ENCODE measurements around the gene TOM1L2. TPM values are rescaled to one million over a fixed set of nuclear protein-coding genes. Genes with fewer than 3 reads are reported as not detected.
A peak's percentile ranks its signal among the peaks of the same experiment; 100 is the strongest.

TOM1L2 gene
- total and polyA plus RNA-seq, 2 of the 4 experiments (the other 2 are of a cell fraction) = 34.4 to 51.7 TPM

DNA sequence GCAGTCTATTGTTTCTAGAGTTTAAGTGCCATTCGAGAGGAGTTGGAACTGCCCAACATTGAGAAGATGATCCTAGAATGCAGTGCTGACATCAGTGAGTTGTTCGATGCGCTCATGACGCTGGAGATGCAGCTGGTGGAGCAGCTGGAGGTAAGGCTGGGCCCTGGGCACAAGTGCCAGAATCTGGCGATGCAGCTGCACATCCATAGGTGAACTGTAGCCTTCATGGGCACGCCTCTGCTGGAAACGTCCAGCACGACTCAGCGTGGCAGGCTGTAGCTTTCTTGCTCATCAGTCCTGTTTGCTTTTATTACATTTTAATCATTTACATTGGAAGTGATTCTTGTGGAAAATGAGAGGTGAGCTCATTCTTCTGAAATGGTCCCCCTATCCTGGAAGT is 32.1 kb upstream of the TOM1L2 start:
- H3K27ac ChIP-seq (ENCODE audit: insufficient read depth, low read length) = no peak overlapping the region
- H2AK5ac ChIP-seq (ENCODE audit: low read depth, low read length) = no peak overlapping the region
- no peak overlapping the region for H2BK120ac ChIP-seq (ENCODE audit: low read depth, low read length)
- no peaks in the 10 kb centered on the region for H3K27me3 ChIP-seq (ENCODE audit: control insufficient read depth, insufficient read depth, low read length)
- H3K9me3 ChIP-seq (ENCODE audit: control insufficient read depth, insufficient read depth, low read length) = no peaks in the 10 kb centered on the region
- no peak overlapping the region for H4K8ac ChIP-seq (ENCODE audit: low read depth in 2 of 2, low read length in 2 of 2)
- no peak overlapping the region for H3K9ac ChIP-seq (ENCODE audit: low read depth, low read length)
- H2BK15ac ChIP-seq (ENCODE audit: low read depth, low read length) = no peak overlapping the region
- no peak overlapping the region for H3K18ac ChIP-seq (ENCODE audit: low read depth, low read length)
- no peak overlapping the region for H2BK20ac ChIP-seq (ENCODE audit: low read depth, low read length)
- no peak overlapping the region for H3K4me2 ChIP-seq (ENCODE audit: low read depth, low read length)
- no peaks in the 10 kb centered on the region; a peak in 1 of 4 replicates for H3K79me1 ChIP-seq (ENCODE audit: low read depth in 1 of 2, low read length in 2 of 2)
- ATAC-seq (ENCODE audit: low read depth) (no peak), DNase-seq (peak; percentile 52)
- H2BK5ac ChIP-seq (ENCODE audit: low read depth, low read length, poor library complexity, severe bottlenecking) = no peak overlapping the region
- no peak overlapping the region for H4K5ac ChIP-seq (ENCODE audit: low read depth, low read length)
- in situ Hi-C loops (cut with MboI; ENCODE audit: low sequenced_read_pairs) (no loop called here), intact Hi-C loops (cut with micrococcal nuclease) (no loop called here), dilution Hi-C loops (cut with HindIII; ENCODE audit: low sequenced_read_pairs, unreplicated experiment) (no loop called here)
- H4K20me1 ChIP-seq (ENCODE audit: insufficient read depth, low read length) = no peaks in the 10 kb centered on the region
- H3K56ac ChIP-seq (ENCODE audit: extremely low read depth, insufficient read depth, low read length) = no peak overlapping the region
- H4K91ac ChIP-seq (ENCODE audit: insufficient read depth, low read depth, low read length) = no peak overlapping the region
- no peak overlapping the region for H2AK9ac ChIP-seq (replicated peaks; ENCODE audit: low read depth, low read length, poor library complexity)
- peaks cover 29% of the 10 kb centered on the region for H3K9me1 ChIP-seq (ENCODE audit: insufficient read depth, low read length)
- H3K4ac ChIP-seq (ENCODE audit: low read depth, low read length) = no peak overlapping the region
- H3K36me3 ChIP-seq (ENCODE audit: control insufficient read depth, insufficient read depth, low read length) = no peaks in the 10 kb centered on the region; the same call in 1 of the 2 replicates
- H3K14ac ChIP-seq (replicated peaks; ENCODE audit: low read depth, low read length) = no peak overlapping the region; the same call in 1 of the 2 replicates
- POLR2A ChIA-PET (ENCODE audit: unreplicated experiment) = no interaction called here
- H2AFZ ChIP-seq (replicated peaks; ENCODE audit: low read length, poor library complexity) = no peak overlapping the region
- no TSS peak for BruUV-seq (replicated peaks)
- TF ChIP-seq, protein P1, sequence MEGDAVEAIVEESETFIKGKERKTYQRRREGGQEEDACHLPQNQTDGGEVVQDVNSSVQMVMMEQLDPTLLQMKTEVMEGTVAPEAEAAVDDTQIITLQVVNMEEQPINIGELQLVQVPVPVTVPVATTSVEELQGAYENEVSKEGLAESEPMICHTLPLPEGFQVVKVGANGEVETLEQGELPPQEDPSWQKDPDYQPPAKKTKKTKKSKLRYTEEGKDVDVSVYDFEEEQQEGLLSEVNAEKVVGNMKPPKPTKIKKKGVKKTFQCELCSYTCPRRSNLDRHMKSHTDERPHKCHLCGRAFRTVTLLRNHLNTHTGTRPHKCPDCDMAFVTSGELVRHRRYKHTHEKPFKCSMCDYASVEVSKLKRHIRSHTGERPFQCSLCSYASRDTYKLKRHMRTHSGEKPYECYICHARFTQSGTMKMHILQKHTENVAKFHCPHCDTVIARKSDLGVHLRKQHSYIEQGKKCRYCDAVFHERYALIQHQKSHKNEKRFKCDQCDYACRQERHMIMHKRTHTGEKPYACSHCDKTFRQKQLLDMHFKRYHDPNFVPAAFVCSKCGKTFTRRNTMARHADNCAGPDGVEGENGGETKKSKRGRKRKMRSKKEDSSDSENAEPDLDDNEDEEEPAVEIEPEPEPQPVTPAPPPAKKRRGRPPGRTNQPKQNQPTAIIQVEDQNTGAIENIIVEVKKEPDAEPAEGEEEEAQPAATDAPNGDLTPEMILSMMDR (conservative IDR thresholded peaks at IDR 0.05; ENCODE audit: low read depth, low read length) = no peak
- TF ChIP-seq MAZ (IDR thresholded peaks at IDR 0.05; ENCODE audit: borderline replicate concordance, low read depth, low read length) (no peak), MXI1 (IDR thresholded peaks at IDR 0.05; ENCODE audit: borderline replicate concordance, low read depth, low read length) (no peak), BHLHE40 (IDR thresholded peaks at IDR 0.05; ENCODE audit: low read depth, low read length) (no peak), SMC3 (IDR thresholded peaks at IDR 0.05; ENCODE audit: low read depth, low read length) (no peak), FOS (IDR thresholded peaks at IDR 0.05; ENCODE audit: low read depth, low read length) (no peak), RAD21 (IDR thresholded peaks at IDR 0.05; ENCODE audit: low read length) (no peak), RFX5 (IDR thresholded peaks at IDR 0.05; ENCODE audit: low read depth, low read length) (no peak)
- TF ChIP-seq, protein P2, sequence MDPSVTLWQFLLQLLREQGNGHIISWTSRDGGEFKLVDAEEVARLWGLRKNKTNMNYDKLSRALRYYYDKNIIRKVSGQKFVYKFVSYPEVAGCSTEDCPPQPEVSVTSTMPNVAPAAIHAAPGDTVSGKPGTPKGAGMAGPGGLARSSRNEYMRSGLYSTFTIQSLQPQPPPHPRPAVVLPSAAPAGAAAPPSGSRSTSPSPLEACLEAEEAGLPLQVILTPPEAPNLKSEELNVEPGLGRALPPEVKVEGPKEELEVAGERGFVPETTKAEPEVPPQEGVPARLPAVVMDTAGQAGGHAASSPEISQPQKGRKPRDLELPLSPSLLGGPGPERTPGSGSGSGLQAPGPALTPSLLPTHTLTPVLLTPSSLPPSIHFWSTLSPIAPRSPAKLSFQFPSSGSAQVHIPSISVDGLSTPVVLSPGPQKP (IDR thresholded peaks at IDR 0.05; ENCODE audit: borderline replicate concordance, low read depth, low read length) = no peak
- peaks cover 10% of the 10 kb centered on the region for H3K4me1 ChIP-seq (ENCODE audit: control insufficient read depth, insufficient read depth, low read length)
- no peak overlapping the region for H3K23ac ChIP-seq (ENCODE audit: low read depth, low read length)
- CTCF ChIA-PET = interaction anchor here (0.7 to 0.9 kb wide), 2 partner anchors 29 to 111 kb away, joined by 3 to 5 read pairs; no protein-coding TSS in a partner anchor
- WGBS, 2 experiments (ENCODE audit: extremely low coverage in 2 of 2, insufficient read length in 1 of 2) = 95% methylated on average over 3 of the region's 9 CpGs; no CpG with 5 or more reads in 1 of the 2 experiments
- no peak overlapping the region for H3K4me3 ChIP-seq (ENCODE audit: insufficient read depth, low read depth, low read length)

Measured in IMR-90 (cell line).